OCI-LY1 (cell line): ENCODE results near the gene NFIA.

Source experiments
- H2AFZ ChIP-seq: fragments of 200-600 bp; sonication (generic), shearing (Covaris generic); 2 replicates; pipeline ENCODE4 v1.6.0; 2014; ENCODE audit warnings: antibody characterized with exemption, mild to moderate bottlenecking, low read length
- H3F3A ChIP-seq: fragments of 200-600 bp; sonication (generic), shearing (Covaris generic); 2 replicates; pipeline ENCODE4 v1.6.0; 2014; ENCODE audit warnings: mild to moderate bottlenecking, antibody characterized with exemption, low read length, moderate library complexity; ENCODE audit not compliant: insufficient read depth
- H3K27ac ChIP-seq: fragments of 200-600 bp; sonication (generic); 2 replicates; pipeline ENCODE4 v1.5.1; 2014; ENCODE audit warnings: low read length, mixed run types, mild to moderate bottlenecking, low read depth; ENCODE audit not compliant: poor library complexity, severe bottlenecking
- H3K27me3 ChIP-seq: fragments of 200-600 bp; sonication (generic); 2 replicates; pipeline ENCODE4 v1.6.0; 2014; ENCODE audit warnings: antibody characterized with exemption, mild to moderate bottlenecking, low read length, moderate library complexity; ENCODE audit not compliant: insufficient read depth
- H3K36me3 ChIP-seq: fragments of 200-600 bp; sonication (generic); 2 replicates; pipeline ENCODE4 v1.6.1; 2014; ENCODE audit warnings: mild to moderate bottlenecking, antibody characterized with exemption, low read length, moderate library complexity, mixed read lengths; ENCODE audit not compliant: insufficient read depth
- H3K4me1 ChIP-seq: fragments of 200-600 bp; sonication (generic); 2 replicates; pipeline ENCODE4 v1.5.1; 2014; ENCODE audit warnings: mild to moderate bottlenecking, low read length, moderate library complexity; ENCODE audit not compliant: insufficient read depth, severe bottlenecking
- H3K4me2 ChIP-seq: fragments of 200-600 bp; sonication (generic), shearing (Covaris generic); 2 replicates; pipeline ENCODE4 v1.6.1; 2014; ENCODE audit warnings: low read length
- H3K4me3 ChIP-seq: fragments of 200-600 bp; sonication (generic); 2 replicates; pipeline ENCODE4 v1.5.1; 2014; ENCODE audit warnings: low read length, low read depth, mild to moderate bottlenecking, mixed read lengths; ENCODE audit not compliant: poor library complexity, severe bottlenecking
- H3K79me2 ChIP-seq: fragments of 200-600 bp; shearing (Covaris generic); 2 replicates; pipeline ENCODE4 v1.6.1; 2016; ENCODE audit warnings: mixed run types, low read length, mixed read lengths; ENCODE audit not compliant: insufficient read depth
- H3K9ac ChIP-seq: fragments of 200-600 bp; sonication (generic), shearing (Covaris generic); 2 replicates; pipeline ENCODE4 v1.6.1; 2014; ENCODE audit warnings: mild to moderate bottlenecking, low read length, mixed read lengths
- H3K9me2 ChIP-seq: fragments of 200-600 bp; sonication (generic), shearing (Covaris generic); 2 replicates; pipeline ENCODE4 v1.6.1; 2014; ENCODE audit warnings: low read depth, mild to moderate bottlenecking, low read length, mixed read lengths
- H3K9me3 ChIP-seq: fragments of 200-600 bp; shearing (Covaris generic); 2 replicates; pipeline ENCODE4 v1.6.1; 2014; ENCODE audit warnings: low read length, mixed read lengths
- H4K20me1 ChIP-seq: fragments of 200-600 bp; sonication (generic), shearing (Covaris generic); 2 replicates; pipeline ENCODE4 v1.6.0; 2016; ENCODE audit warnings: mild to moderate bottlenecking, low read length; ENCODE audit not compliant: insufficient read depth
- EZH2 ChIP-seq: fragments of 200-600 bp; sonication (generic), shearing (Covaris generic); IDR thresholded peaks from 2 replicates; pipeline ENCODE4 v1.8.0; 2017; ENCODE audit warnings: borderline replicate concordance, mixed run types, mild to moderate bottlenecking, antibody characterized with exemption, low read length, moderate library complexity, mixed read lengths
- TF ChIP-seq, protein P1 (sequence below): fragments of 200-600 bp; sonication (generic), shearing (Covaris generic); IDR thresholded peaks from 2 replicates; pipeline ENCODE4 v1.5.1; 2017; ENCODE audit warnings: mild to moderate bottlenecking, antibody characterized with exemption, low read length, moderate library complexity, mixed read lengths

The NFIA gene

DNA sequence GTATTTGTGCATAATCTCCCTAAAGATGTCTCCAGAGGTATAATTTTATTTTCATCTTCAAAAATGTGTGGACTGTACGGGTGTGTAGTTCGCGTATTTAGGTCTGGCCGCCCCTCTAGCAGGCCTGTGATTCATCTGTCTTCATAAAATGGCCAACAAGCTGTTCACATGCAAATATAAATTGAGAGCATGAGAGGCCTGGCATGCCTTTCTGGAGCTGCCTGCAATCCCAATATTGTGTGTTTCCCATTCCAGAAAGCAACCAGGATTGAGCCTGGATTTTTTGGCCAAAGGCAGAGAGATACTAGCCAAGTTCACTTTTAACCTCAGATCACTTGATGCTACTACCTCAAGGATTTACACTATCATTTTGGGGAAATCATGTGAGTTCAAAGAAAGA is 197.2 kb downstream of the NFIA start:
- Histone ChIP-seq H3K4me2 (no peak overlapping the region), H3K9ac (no peak overlapping the region), H4K20me1 (no peaks in the 10 kb centered on the region), H2AFZ (no peak overlapping the region), H3F3A (no peaks in the 10 kb centered on the region), H3K9me3 (no peaks in the 10 kb centered on the region), H3K79me2 (no peaks in the 10 kb centered on the region), H3K27ac (no peak overlapping the region), H3K4me3 (no peak overlapping the region), H3K9me2 (no peaks in the 10 kb centered on the region), H3K36me3 (no peaks in the 10 kb centered on the region; the same call in 1 of the 2 replicates), H3K4me1 (peaks cover 21% of the 10 kb centered on the region), H3K27me3 (no peaks in the 10 kb centered on the region)
- TF ChIP-seq EZH2: no peak
- TF ChIP-seq, protein P1, sequence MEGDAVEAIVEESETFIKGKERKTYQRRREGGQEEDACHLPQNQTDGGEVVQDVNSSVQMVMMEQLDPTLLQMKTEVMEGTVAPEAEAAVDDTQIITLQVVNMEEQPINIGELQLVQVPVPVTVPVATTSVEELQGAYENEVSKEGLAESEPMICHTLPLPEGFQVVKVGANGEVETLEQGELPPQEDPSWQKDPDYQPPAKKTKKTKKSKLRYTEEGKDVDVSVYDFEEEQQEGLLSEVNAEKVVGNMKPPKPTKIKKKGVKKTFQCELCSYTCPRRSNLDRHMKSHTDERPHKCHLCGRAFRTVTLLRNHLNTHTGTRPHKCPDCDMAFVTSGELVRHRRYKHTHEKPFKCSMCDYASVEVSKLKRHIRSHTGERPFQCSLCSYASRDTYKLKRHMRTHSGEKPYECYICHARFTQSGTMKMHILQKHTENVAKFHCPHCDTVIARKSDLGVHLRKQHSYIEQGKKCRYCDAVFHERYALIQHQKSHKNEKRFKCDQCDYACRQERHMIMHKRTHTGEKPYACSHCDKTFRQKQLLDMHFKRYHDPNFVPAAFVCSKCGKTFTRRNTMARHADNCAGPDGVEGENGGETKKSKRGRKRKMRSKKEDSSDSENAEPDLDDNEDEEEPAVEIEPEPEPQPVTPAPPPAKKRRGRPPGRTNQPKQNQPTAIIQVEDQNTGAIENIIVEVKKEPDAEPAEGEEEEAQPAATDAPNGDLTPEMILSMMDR: no peak

- no peaks in the 10 kb centered on the region for H3F3A ChIP-seq
- H3K9ac ChIP-seq: no peak overlapping the region
- H3K79me2 ChIP-seq: no peaks in the 10 kb centered on the region
- H3K9me3 ChIP-seq: no peaks in the 10 kb centered on the region
- no peaks in the 10 kb centered on the region; the same call in 1 of the 2 replicates for H3K36me3 ChIP-seq
- H3K4me1 ChIP-seq: peaks cover 21% of the 10 kb centered on the region
- no peak overlapping the region for H2AFZ ChIP-seq
- no peaks in the 10 kb centered on the region for H3K27me3 ChIP-seq
- no peak overlapping the region for H3K27ac ChIP-seq
- TF ChIP-seq, protein P1: no peak
- no peak for TF ChIP-seq EZH2
- no peak overlapping the region for H3K4me2 ChIP-seq
- no peaks in the 10 kb centered on the region for H3K9me2 ChIP-seq
- H3K4me3 ChIP-seq: no peak overlapping the region
- H4K20me1 ChIP-seq: no peaks in the 10 kb centered on the region
Observed at GRCh38 chr1:61280452-61280851, 198.1 kb downstream of the NFIA start.

DNA sequence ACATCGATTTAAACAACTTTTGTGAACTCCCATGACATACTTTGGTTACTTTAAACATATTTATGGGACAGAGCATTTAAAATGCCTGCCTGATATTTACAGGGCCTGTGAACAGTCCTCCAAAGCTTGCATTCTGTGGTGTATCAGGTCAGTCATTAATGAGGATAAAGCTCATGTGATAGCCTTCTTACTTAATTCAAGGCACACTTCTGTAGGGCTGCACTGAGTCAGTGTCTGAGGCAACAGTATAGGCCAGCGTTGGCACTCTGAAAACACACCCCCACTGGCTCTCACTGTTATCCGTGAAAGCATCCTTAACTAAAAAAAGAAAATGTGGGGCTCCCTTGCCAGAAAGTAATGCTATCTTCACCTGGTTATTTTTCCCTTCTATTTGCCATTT is 200.0 kb downstream of the NFIA start:
- Histone ChIP-seq H3K27me3 (no peaks in the 10 kb centered on the region), H3K9ac (no peak overlapping the region), H3K9me2 (no peaks in the 10 kb centered on the region), H3F3A (no peaks in the 10 kb centered on the region), H3K27ac (no peak overlapping the region), H4K20me1 (no peaks in the 10 kb centered on the region), H3K4me2 (no peak overlapping the region), H3K4me3 (no peak overlapping the region), H3K9me3 (no peaks in the 10 kb centered on the region), H2AFZ (no peak overlapping the region), H3K36me3 (no peaks in the 10 kb centered on the region; the same call in 1 of the 2 replicates), H3K79me2 (no peaks in the 10 kb centered on the region), H3K4me1 (peaks cover 21% of the 10 kb centered on the region)
- TF ChIP-seq, protein P1: no peak
- TF ChIP-seq EZH2: no peak
